Esophagus muscularis mucosa (tissue), 4 donors: Measurements from ENCODE around the gene ZNF414. TPM values are rescaled to one million over a fixed set of nuclear protein-coding genes. Genes with fewer than 3 reads are reported as not detected.

Source experiments
- DNase-seq: peaks from one replicate; pipeline ENCODE4 v3.0.0-alpha.2; 2017; ENCODE audit errors: extremely low spot score
- H3K27ac ChIP-seq, 4 donors: fragments of 200-600 bp; sonication (generic); replicated peaks in 1 of 4; 1 replicate in 3 of 4; 2 replicates in 1 of 4; pipeline ENCODE4 v1.5.1; 2016 to 2019; ENCODE audit warnings: mild to moderate bottlenecking in 1 of 4
- H3K27me3 ChIP-seq, 4 donors: fragments of 200-600 bp; sonication (generic); one replicate each; pipeline versions ENCODE4 v1.5.1 to v1.6.0; 2016 to 2019
- H3K36me3 ChIP-seq, 4 donors: fragments of 200-600 bp; sonication (generic); one replicate each; pipeline ENCODE4 v1.5.1; 2016 to 2019
- H3K4me1 ChIP-seq, 4 donors: fragments of 200-600 bp; sonication (generic); one replicate each; pipeline ENCODE4 v1.5.1; 2016 to 2019
- H3K4me3 ChIP-seq, 4 donors: fragments of 200-600 bp; sonication (generic); 1 replicate in 2 of 4; 2 replicates in 2 of 4; pipeline ENCODE4 v1.5.1; 2016 to 2019; ENCODE audit warnings: mild to moderate bottlenecking in 4 of 4, moderate library complexity in 1 of 4
- H3K9me3 ChIP-seq, 4 donors: fragments of 200-600 bp; sonication (generic); 1 replicate in 3 of 4; 2 replicates in 1 of 4; pipeline ENCODE4 v1.5.1; 2016 to 2019
- EP300 ChIP-seq: sonication (generic); formaldehyde crosslinking; IDR thresholded peaks from one replicate; pipeline ENCODE4 v1.6.1; 2017; ENCODE audit warnings: antibody characterized with exemption
- POLR2A ChIP-seq: fragments of 450-650 bp; IDR thresholded peaks from one replicate; pipeline ENCODE4 v1.6.1; 2017; ENCODE audit warnings: antibody characterized with exemption, moderate library complexity, mild to moderate bottlenecking, low read depth
- POLR2AphosphoS5 ChIP-seq, 2 donors: sonication (generic); formaldehyde crosslinking; IDR thresholded peaks; one replicate each; pipeline ENCODE4 v1.6.1; 2017; ENCODE audit warnings: antibody characterized with exemption in 2 of 2
- WGBS: methylation state at CpG from one replicate; pipeline ENCODE4 v1.1.5; 2018; 5-methylcytosine and 5-hydroxymethylcytosine counted together
- intact Hi-C: fragments of 100-400 bp; cut with DNase I; formaldehyde crosslinking; loops from one replicate; pipeline ENCODE4 v1.15.1; 2023
- total RNA-seq, 4 donors: library from RNA; depleted of rRNA; stranded (reverse); fragments of >200 nt; gene quantifications; one replicate each; pipeline versions ENCODE4 v1.1.0 to v1.2.1, GENCODE V29; 2016
- TF ChIP-seq, protein P1 (sequence below), 3 experiments: fragments of 200-600 bp in 2 of 3; fragments of 450-650 bp in 1 of 3; sonication (generic) in 2 of 3; IDR thresholded peaks; one replicate each; pipeline ENCODE4 v1.5.1; 2017 to 2019; ENCODE audit warnings: antibody characterized with exemption in 3 of 3, mild to moderate bottlenecking in 2 of 3, moderate library complexity in 1 of 3

Gene ZNF414
- total RNA-seq, 4 donors from 2014 or later = 11.3 to 24.5 (median 17.1) TPM

DNA sequence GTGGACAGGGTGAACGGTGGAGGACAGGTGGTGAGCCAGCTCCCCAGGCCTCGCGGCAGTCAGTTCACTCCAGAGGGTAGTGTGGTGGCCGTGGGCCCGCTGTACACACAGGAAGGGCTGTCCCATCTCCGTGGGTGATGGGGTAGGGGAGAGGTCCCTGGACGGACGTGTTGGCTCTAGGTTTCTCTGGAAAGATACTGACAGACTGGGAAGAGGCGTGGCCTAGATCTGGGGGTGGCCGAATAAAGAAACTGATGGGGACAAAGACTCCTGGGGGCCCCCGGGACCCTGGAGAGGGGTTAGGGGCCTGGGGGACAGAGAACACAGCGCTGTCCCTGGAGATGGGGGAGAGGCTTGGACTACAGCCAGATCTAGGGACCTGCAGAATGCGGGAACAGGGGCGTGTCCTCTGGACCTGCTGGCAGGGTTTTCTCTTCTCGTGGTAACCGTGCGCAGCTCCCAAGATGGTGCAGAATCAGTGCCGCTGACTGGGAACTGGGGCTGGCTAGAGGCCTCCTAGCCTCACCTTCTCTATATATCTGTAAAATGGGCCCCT, 7.5 kb downstream of the ZNF414 start:
- 28% methylated on average over 18 of the region's 18 CpGs for WGBS
- DNase-seq = no peak
- peak overlapping the region; percentile 63 to 70 (median 66) for H3K4me3 ChIP-seq
- peaks cover 11 to 22% (median 20%) of the 10 kb centered on the region in 4 donors for H3K4me1 ChIP-seq
- peaks cover 0 to 20% (median 12%) of the 10 kb centered on the region in 4 donors for H3K36me3 ChIP-seq
- intact Hi-C loops = loop anchor here (2.0 to 5.0 kb wide), 3 partner anchors 59 to 152 kb away; partner anchors contain the start of gene MARCHF2
- peak overlapping the region; percentile 33 to 59 (median 52) for H3K27ac ChIP-seq
- no peaks in the 10 kb centered on the region for H3K27me3 ChIP-seq
- TF ChIP-seq EP300 = no peak
- TF ChIP-seq, protein P1, sequence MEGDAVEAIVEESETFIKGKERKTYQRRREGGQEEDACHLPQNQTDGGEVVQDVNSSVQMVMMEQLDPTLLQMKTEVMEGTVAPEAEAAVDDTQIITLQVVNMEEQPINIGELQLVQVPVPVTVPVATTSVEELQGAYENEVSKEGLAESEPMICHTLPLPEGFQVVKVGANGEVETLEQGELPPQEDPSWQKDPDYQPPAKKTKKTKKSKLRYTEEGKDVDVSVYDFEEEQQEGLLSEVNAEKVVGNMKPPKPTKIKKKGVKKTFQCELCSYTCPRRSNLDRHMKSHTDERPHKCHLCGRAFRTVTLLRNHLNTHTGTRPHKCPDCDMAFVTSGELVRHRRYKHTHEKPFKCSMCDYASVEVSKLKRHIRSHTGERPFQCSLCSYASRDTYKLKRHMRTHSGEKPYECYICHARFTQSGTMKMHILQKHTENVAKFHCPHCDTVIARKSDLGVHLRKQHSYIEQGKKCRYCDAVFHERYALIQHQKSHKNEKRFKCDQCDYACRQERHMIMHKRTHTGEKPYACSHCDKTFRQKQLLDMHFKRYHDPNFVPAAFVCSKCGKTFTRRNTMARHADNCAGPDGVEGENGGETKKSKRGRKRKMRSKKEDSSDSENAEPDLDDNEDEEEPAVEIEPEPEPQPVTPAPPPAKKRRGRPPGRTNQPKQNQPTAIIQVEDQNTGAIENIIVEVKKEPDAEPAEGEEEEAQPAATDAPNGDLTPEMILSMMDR (IDR thresholded peaks at IDR 0.05) = no peak
- no peak for TF ChIP-seq POLR2A
- no peak for TF ChIP-seq POLR2AphosphoS5 (IDR thresholded peaks at IDR 0.05)
- no peaks in the 10 kb centered on the region for H3K9me3 ChIP-seq

DNA sequence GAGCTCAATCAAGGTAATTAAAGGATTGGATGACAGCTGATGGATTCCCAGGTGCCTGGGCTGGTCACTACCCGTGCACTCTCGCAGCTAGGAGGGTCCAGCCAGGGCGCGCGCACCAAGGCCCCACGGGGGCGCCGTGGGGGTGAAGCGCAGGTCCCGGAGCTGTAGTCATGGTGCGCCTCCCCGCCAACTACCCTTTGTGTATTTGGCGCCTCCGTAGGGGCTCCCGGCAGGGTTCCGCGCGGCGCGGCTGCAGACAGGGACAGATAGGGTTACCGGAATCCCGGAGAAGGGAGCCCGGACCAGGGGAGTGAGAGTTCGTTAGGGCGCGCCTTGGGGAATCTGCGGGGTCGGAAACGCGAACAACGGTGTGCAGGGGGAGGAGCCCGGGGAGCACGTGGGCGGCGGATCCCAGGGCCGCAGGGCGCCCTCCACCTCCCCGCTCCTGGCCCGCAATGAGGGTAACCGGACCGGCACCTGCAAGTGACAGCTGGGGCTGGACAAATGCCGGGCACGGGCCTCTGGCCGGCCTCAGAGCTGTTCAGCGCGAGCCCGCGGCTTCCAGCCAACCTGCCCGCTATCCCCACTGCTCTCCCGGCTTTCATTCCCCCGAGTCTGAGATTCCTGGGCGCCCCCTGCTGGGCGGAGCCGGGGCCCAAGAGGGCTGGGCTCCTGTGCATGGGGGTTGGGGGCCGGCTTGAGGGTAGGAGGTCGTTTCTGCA, 8.1 kb downstream of the ZNF414 start:
- H3K27ac ChIP-seq = peak overlapping the region; percentile 33 to 59 (median 52)
- no peak for DNase-seq

DNA sequence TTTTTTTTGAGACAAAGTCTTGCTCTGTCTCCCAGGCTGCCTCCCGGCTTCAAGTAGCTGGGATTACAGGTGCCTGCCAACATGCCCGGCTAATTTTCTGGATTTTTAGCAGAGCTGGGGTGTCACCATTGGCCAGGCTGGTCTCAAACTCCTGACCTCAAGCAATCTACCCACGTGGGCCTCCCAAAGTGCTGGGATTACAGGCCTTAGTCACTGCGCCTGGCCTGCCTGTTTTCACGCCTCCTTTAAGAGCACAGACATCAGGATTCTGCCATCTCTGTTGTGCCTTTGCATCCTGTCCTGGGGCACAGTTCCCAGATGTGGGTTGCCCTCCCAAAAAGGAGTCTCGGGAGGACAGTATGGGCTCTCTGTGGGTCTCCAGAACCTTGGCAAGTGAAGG, 9.0 kb downstream of the ZNF414 start:
- intact Hi-C loops = loop anchor here (5.0 kb wide), 1 partner anchor 58 kb away; no protein-coding TSS in a partner anchor

More for the DNA sequence above, 8.1 kb downstream of the ZNF414 start:
- Histone ChIP-seq H3K27me3 (no peaks in the 10 kb centered on the region), H3K36me3 (peaks cover 0 to 13% (median 6%) of the 10 kb centered on the region in 4 donors), H3K9me3 (no peaks in the 10 kb centered on the region), H3K4me3 (peak overlapping the region; percentile 63 to 70 (median 66)), H3K4me1 (peaks cover 11 to 20% (median 17%) of the 10 kb centered on the region in 4 donors)
- intact Hi-C loops = loop anchor here (2.0 to 5.0 kb wide), 3 partner anchors 59 to 151 kb away; partner anchors contain the start of gene MARCHF2
- TF ChIP-seq, protein P1 (IDR thresholded peaks at IDR 0.05) = peak; percentile 86 to 91 (median 90)
- TF ChIP-seq POLR2AphosphoS5 (IDR thresholded peaks at IDR 0.05) = peak; percentile 40 to 70
- no peak for TF ChIP-seq EP300
- 0% methylated on average over 10 of the region's 56 CpGs for WGBS

DNA sequence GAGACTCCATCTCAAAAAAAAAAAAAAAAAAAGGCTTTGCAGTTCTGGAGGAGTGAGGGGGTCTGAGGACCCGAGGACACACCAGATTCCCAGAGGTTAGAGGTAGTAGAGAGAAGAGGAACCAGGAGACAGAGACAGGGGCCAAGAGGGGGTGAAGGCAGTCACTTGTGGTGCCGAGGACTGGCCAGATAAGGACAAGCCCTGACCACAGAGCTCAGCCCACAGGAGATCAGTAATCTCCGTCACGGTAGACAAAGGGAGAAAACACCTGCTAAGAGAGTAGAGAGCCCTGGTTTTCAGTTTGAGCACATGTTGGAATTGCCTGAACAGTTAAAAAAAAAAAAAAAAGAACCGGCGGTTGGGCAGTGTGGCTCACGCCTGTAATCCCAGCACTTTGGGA, 9.8 kb downstream of the ZNF414 start:
- Histone ChIP-seq H3K27ac (no peak overlapping the region), H3K9me3 (no peaks in the 10 kb centered on the region), H3K36me3 (peaks cover 0 to 4% (median 0%) of the 10 kb centered on the region in 4 donors), H3K4me1 (peaks cover 11 to 20% (median 17%) of the 10 kb centered on the region in 4 donors), H3K27me3 (no peaks in the 10 kb centered on the region), H3K4me3 (no peak overlapping the region)
- 81% methylated on average over 7 of the region's 7 CpGs for WGBS
- intact Hi-C loops = no loop called here
- no peak for DNase-seq
- TF ChIP-seq POLR2AphosphoS5 (IDR thresholded peaks at IDR 0.05) (no peak), POLR2A (no peak), EP300 (no peak)
- TF ChIP-seq, protein P1 (IDR thresholded peaks at IDR 0.05) = no peak

More for the DNA sequence above, 9.0 kb downstream of the ZNF414 start:
- Histone ChIP-seq H3K36me3 (peaks cover 0 to 6% (median 2%) of the 10 kb centered on the region in 4 donors), H3K4me3 (no peak overlapping the region), H3K27ac (no peak overlapping the region), H3K9me3 (no peaks in the 10 kb centered on the region), H3K4me1 (peaks cover 11 to 20% (median 17%) of the 10 kb centered on the region in 4 donors), H3K27me3 (no peaks in the 10 kb centered on the region)
- no peak for DNase-seq
- TF ChIP-seq EP300 = no peak
- TF ChIP-seq POLR2AphosphoS5 (IDR thresholded peaks at IDR 0.05) = no peak
- TF ChIP-seq, protein P1 (IDR thresholded peaks at IDR 0.05) = no peak
- TF ChIP-seq POLR2A = no peak
- WGBS = 75% methylated on average over 6 of the region's 6 CpGs
